NCI-H2196 treated with DMSO at 0.1 percent for 48 hours (cell line): ENCODE measurements around the gene ENOX2.

Source experiments
- DNase-seq: peaks from one replicate; lab custom pipeline; 2025; ENCODE audit not compliant: unreplicated experiment; lab: John Stamatoyannopoulos, UW

ENOX2 gene

DNA sequence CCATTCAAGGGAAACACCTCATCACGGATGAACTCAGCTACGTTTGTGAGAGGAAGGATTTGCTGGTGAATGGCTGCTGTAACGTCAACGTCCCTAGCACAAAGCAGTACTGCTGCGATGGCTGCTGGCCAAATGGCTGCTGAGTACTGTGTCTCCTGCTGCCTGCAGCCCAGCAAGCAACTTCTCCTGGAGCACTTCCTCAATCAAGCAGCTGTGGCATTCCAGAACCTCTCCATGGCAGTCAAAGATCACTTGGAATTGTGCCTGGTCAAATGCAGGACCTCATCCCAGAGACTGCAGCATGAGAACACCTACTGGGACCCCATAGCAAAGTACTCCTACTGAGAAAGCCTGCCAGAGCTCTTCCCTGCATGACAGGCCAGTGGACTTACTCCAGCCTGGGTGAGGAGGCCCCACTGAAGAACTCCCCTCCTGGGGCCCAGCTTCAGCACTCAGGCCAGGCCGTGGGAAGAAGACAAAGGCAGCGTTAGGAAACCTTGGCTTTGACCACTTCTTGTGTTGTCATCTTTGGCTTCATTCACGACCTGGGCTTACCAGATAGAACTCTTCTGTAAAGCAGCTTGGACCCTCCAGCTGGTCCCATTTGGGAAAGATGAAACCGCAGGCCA lies 256.9 kb downstream of the ENOX2 start:
- no peak for DNase-seq

DNA sequence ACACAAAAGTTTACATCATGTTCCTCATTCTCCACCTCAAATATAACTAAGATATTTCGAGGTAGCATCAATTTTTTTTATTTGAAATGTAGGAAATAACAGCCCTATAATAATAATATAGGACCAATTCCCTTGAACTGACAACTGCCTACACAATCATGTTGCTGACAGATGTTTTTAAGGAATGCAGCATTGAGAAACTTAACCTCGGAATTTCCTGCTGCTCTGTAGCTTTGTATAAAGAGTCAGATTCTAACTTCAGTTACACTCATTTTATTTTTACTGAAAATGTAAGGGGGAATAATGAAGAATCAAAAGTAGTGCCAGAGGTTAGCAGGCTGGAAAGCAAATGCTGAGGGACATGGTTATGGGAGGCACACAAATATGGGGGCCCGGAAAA lies 265.4 kb downstream of the ENOX2 start:
- DNase-seq: no peak

DNA sequence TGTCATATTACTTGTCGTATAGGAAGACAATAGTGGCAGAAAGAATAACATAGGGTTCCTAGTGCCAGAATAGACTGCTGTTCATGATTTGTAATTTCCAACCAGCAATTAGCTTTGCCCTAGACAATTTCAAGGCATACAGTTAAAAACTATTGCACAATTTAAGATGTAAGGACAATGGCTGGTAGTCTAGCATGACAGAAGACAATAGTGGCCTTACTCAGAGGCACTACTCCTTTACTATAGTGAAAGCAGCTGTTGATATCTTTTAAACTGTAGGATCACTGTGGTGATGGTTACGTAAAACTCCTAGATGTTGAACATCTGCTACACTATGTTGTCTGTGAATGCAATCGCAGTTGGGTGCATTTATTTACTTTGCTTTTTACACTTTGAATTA lies 266.7 kb downstream of the ENOX2 start:
- DNase-seq: no peak

DNA sequence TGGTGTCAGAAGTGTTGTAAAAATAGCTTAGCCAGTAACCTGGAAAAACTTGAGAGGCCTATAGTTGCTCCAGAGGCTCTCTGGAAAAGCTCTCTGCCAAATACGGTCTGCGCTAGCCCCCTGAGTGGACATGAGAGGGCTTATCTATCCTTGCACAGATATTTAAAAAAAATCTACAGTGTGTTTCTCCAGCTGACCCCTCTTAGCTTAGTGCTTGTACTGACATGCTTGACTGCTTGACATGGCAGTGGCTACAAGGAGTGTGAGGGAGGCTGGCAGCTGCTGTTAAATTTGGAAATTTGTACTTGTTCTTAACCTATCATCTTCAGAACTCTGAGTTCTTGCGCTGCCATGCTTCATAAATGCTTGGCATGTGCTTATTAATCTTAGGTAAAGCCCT lies 272.0 kb downstream of the ENOX2 start:
- no peak for DNase-seq

DNA sequence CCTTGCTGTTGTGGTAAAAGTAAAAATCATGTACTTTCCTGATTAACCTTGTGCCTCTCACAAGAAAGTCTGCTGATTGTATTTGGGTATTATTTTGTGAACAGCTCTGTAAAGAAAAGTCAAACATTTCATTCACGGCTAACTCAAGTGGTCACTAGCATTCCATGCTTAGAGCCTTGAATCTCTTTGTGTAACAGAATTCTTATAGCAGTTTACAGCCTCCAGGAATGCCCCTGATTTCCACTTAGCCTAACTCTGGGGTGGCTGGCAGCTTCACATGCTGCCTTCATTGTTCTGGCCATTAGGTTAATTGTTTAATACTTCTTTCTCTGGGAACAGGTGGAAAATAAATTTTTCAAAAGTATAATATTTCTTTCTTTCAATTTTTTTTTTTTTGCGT lies 274.5 kb downstream of the ENOX2 start:
- no peak for DNase-seq

DNA sequence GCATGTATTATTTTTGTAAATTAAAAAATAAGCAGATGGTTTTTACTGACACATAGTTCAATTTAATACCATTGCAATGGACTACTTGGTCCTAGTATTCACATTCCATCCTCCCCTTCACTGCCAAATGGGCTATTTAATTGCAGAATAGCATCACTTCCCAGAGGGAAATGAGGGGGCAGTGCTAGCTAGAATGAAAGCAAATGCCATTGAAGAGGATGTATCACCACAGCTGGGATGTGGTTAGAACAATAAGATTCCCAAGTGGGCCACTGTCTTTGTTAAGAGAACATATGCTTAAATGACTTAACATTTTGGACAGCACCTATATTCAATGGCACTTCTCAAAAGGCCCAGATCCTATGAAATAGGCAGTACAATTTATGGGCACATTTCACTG lies 276.5 kb downstream of the ENOX2 start:
- DNase-seq: no peak

DNA sequence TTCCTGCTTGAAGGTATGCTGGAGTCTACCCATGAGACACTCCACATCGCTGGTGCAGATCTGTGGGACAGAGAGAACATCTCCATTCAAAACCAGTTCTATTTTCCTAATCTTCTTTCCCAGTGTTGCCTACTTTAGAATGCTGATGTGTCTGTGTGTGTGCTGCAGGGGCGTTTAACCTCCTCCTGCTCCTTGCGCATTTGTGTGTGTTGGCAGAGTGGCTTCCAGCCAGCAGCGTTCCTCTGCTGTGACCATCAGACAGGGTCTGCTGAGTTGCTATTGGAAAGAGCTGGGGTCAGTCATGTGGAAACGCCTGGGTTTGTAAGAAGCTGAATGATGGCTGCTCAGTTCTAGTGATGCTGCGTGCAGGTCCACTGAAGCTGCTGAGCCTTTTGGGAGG lies 277.6 kb downstream of the ENOX2 start:
- no peak for DNase-seq

DNA sequence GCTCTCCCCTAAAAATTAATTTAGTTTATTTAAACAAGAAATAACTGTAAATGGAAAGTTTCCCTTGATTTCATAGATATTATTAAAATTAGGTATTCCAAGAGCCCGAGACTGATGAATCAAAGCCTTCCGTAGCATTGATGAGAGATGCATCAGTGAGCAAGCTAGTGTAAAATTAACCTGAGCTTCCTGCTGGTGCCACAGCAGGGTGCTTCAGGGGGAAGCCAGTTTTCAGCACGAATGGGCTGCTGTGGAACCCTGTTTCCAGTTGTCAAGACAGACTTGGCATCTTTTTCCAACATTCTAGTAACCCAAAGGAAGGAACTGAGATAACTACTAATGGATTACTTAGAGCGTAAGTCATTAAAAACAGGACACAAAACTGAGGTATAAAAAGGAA lies 279.5 kb downstream of the ENOX2 start:
- DNase-seq: no peak

DNA sequence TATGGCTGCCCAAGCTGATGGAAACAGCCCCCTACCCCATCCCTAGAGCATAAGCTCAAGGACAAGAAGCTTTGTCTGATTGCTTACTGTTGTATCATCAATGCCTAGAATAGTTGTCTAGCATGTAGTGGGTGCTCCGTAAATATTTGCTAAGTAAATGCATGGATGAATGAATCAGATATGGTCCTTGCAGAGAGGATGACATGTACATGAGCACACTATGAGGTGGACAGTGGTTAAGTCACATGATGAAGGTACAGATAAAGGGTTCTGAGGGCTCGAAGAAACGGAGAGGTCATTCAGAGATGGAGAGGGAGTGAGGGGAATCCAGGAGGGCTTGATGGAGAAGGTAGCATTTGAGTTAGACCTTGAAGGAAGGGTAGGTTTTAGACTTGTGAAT lies 287.1 kb downstream of the ENOX2 start:
- no peak for DNase-seq

DNA sequence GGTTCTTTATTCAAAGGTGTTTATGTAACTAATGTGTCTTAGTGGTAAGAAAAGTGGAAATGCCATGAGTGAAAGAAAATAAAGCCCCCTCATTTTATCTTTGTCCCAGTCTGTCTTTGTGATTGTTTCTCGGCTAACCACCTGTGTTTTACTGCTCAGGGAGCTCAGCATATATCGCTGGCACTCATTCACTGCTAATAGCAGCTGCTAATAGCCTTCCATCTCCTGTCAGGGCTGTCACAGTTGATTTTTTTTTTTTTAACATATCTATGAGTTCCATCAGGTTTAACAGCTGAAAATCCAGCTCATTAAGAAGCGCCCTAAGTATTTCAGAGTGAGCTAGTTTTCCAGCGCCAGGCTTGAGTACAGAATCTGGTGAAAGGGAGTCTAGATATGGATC lies 295.6 kb downstream of the ENOX2 start:
- DNase-seq: no peak

DNA sequence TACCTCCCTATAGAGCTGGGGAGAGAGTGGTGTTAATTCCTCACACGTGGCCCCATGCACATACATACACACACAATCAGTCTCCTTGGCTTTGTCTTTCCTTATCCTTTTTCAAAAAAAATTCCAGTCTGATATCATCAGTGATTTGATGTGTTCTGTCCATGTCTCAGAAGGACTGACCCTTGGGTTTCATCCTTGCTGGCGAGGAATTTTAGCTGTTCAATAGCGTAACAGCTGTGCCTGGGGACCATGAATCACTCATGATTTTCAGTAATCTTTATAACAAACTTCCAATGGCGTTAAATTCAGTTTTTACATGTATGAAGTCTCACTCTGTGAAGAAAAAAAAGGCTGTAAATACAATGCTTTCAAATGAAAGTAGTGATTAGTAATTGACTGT lies 296.6 kb downstream of the ENOX2 start:
- DNase-seq: no peak

DNA sequence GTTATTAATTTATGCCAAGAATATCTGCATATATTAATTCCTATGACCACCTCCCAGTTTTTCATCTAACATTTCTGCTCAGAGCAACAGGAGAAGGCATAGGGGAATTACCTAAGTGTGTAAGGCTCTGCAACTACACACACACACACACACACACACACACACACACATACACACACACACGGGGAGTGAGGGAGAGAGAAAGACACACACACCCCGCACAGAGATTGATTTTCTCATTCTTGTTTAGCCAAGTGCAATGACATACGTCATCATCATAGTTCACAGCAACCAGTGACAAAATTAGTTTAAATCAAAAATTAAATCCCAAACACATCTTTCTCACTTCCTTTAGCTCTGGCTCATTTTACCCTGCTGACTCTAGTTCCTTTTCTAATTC lies 298.1 kb downstream of the ENOX2 start:
- DNase-seq: no peak

DNA sequence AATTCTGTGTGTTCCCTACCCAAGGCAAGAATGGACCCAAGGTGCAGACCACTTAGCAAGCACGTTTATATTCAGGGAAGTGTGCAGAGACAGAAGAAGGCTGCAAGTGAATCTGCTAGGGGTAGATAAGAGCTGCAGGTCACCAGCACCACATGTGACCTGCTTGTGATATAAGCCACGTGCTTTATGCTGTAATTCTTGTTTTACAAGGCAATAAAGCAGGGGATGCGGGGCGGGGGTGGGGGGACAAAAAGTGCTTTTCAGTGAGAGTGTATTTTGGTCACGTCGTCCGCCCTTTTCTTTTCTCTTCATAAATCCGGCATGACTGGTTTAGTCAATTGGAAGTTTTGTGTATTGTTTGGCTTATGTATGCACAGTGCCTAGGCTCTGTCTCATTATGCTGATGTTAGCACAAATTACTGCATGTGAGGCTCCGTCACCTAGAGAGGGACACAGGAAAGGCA lies 308.5 kb downstream of the ENOX2 start:
- no peak for DNase-seq

DNA sequence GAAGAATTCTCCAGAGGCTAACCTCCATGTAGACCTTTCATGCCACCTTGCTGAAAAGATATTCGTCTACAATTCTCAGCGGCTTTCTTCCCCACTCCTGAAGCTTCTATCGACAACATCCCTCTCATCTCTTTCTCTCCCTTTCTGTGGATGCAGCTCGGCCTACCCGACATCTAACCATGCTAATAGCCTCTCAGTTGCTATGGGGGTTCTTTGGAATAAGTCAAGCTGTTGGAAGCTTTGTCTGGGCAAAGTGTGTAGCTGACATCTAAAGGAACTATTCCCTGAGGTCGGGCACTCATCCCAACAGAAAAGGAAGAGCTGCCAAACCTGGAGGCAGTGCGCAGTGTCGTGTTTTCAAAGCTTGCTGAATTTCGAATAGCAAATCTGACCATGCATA lies 309.1 kb downstream of the ENOX2 start:
- no peak for DNase-seq

DNA sequence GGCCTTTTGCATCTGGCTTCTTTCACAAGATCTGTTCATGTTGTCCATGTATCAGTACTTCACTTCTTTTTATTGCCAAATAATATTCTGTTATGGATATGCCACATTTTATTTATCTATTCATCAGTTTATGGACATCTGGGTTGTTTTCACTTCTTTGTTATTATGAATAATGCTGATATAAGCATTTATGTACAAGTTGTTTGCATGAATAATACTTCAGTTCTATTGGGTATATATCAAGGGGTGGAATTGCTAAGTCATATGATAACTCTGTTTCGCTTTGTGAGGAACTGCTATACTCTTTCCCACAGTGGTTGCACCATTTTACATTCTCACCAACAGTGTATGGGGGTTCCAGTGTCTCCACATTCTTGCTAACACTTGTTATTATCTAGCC lies 310.8 kb downstream of the ENOX2 start:
- DNase-seq: no peak

DNA sequence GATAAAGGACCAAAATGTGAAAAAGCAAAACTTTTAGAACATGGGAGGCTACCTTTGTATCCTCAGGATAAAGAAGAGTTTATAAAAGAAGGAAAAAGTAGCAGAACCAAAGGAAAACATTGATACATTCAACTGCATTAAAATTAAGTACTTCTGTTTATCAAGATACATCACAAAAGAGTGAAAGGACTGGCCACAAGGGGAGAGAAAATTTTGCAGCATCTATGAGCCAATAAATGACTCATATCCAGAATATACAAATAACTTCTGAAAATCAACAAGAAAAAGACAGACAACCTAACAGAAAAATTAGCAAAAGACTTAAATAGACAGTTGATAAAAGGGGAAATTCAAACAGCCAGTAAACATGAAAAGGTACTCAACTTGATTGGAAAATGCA lies 324.1 kb downstream of the ENOX2 start:
- no peak for DNase-seq

DNA sequence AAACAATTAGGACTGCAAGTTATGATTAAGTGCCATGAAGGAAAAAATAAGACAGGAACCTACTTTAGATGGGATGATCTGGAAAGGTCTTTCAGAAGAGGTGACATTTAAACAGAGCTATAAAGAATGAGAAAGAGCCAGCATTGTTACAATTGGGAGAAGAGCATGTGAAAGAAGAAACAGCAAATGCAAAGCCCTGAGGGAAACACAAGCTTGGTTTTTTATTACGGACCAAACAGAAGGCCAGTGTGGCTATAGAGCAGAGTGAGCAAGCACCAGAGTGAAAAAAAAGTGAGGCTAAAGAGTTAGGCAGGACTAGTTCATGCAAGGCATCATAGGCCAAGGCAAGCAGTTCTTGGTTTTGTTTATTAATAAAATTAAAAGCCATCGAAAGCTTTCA lies 325.6 kb downstream of the ENOX2 start:
- DNase-seq: no peak

DNA sequence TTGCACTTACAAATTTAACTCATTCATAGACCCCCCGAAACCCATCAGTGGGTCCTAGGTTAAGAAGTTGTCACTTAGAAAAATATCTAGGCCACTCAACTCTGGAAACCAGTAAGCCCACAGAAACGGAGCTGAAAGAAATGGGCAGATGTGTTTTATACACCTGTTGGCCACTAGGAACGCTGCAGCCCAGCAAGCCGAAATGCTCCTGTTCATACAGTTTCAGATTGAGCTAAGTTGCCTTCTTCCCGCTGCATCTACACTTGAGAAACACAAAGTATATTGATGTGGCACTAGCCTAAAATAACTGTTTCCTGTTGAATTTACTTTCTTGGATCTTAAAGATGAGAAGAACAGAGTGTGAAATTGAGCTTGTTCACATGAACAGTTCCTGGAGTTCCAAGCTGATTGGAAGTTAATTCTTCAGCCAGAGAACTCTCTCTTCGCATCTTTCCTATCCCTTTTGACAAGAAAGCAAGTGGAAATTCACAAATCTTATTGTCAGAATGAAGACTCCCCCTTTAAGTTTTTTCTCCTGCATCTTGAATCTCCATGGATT lies 327.1 kb downstream of the ENOX2 start:
- no peak for DNase-seq
